Transverse colon (tissue), 4 donors: ENCODE data around the gene RASGRP2.

Experiments
- CTCF ChIP-seq, 5 experiments: fragments of 200-600 bp in 3 of 5; fragments of 450-650 bp in 2 of 5; sonication (generic) in 3 of 5; IDR thresholded peaks; 1 replicate in 2 of 5; 2 replicates in 3 of 5; pipeline ENCODE4 v1.5.1; 2016 to 2017; ENCODE audit warnings: antibody characterized with exemption in 5 of 5, inconsistent platforms in 3 of 5, mild to moderate bottlenecking in 2 of 5, moderate library complexity in 1 of 5
- EP300 ChIP-seq: sonication (generic); formaldehyde crosslinking; IDR thresholded peaks from one replicate; pipeline ENCODE4 v1.6.1; 2017; ENCODE audit warnings: antibody characterized with exemption, low read depth
- POLR2A ChIP-seq: fragments of 450-650 bp; IDR thresholded peaks from one replicate; pipeline ENCODE4 v1.6.1; 2016; ENCODE audit warnings: antibody characterized with exemption, mild to moderate bottlenecking, moderate library complexity
- POLR2AphosphoS5 ChIP-seq, 3 donors: sonication (generic); formaldehyde crosslinking; IDR thresholded peaks; one replicate each; pipeline ENCODE4 v1.6.1; 2016; ENCODE audit warnings: antibody characterized with exemption in 3 of 3

GRCh38 chr11:64686466-64687170 is 57.3 kb downstream of the RASGRP2 start:
- TF ChIP-seq CTCF (IDR thresholded peaks at IDR 0.05) (no peak), POLR2AphosphoS5 (IDR thresholded peaks at IDR 0.05) (no peak), EP300 (no peak), POLR2A (no peak)
